OCI-LY1 (cell line): ENCODE measurements around the gene CTAGE1.

Source experiments
- H2AFZ ChIP-seq: fragments of 200-600 bp; sonication (generic), shearing (Covaris generic); 2 replicates; pipeline ENCODE4 v1.6.0; 2014; ENCODE audit warnings: antibody characterized with exemption, mild to moderate bottlenecking, low read length
- H3F3A ChIP-seq: fragments of 200-600 bp; sonication (generic), shearing (Covaris generic); 2 replicates; pipeline ENCODE4 v1.6.0; 2014; ENCODE audit warnings: mild to moderate bottlenecking, antibody characterized with exemption, low read length, moderate library complexity; ENCODE audit not compliant: insufficient read depth
- H3K27ac ChIP-seq: fragments of 200-600 bp; sonication (generic); 2 replicates; pipeline ENCODE4 v1.5.1; 2014; ENCODE audit warnings: low read length, mixed run types, mild to moderate bottlenecking, low read depth; ENCODE audit not compliant: poor library complexity, severe bottlenecking
- H3K27me3 ChIP-seq: fragments of 200-600 bp; sonication (generic); 2 replicates; pipeline ENCODE4 v1.6.0; 2014; ENCODE audit warnings: antibody characterized with exemption, mild to moderate bottlenecking, low read length, moderate library complexity; ENCODE audit not compliant: insufficient read depth
- H3K36me3 ChIP-seq: fragments of 200-600 bp; sonication (generic); 2 replicates; pipeline ENCODE4 v1.6.1; 2014; ENCODE audit warnings: mild to moderate bottlenecking, antibody characterized with exemption, low read length, moderate library complexity, mixed read lengths; ENCODE audit not compliant: insufficient read depth
- H3K4me1 ChIP-seq: fragments of 200-600 bp; sonication (generic); 2 replicates; pipeline ENCODE4 v1.5.1; 2014; ENCODE audit warnings: mild to moderate bottlenecking, low read length, moderate library complexity; ENCODE audit not compliant: insufficient read depth, severe bottlenecking
- H3K4me2 ChIP-seq: fragments of 200-600 bp; sonication (generic), shearing (Covaris generic); 2 replicates; pipeline ENCODE4 v1.6.1; 2014; ENCODE audit warnings: low read length
- H3K4me3 ChIP-seq: fragments of 200-600 bp; sonication (generic); 2 replicates; pipeline ENCODE4 v1.5.1; 2014; ENCODE audit warnings: low read length, low read depth, mild to moderate bottlenecking, mixed read lengths; ENCODE audit not compliant: poor library complexity, severe bottlenecking
- H3K79me2 ChIP-seq: fragments of 200-600 bp; shearing (Covaris generic); 2 replicates; pipeline ENCODE4 v1.6.1; 2016; ENCODE audit warnings: mixed run types, low read length, mixed read lengths; ENCODE audit not compliant: insufficient read depth
- H3K9ac ChIP-seq: fragments of 200-600 bp; sonication (generic), shearing (Covaris generic); 2 replicates; pipeline ENCODE4 v1.6.1; 2014; ENCODE audit warnings: mild to moderate bottlenecking, low read length, mixed read lengths
- H3K9me2 ChIP-seq: fragments of 200-600 bp; sonication (generic), shearing (Covaris generic); 2 replicates; pipeline ENCODE4 v1.6.1; 2014; ENCODE audit warnings: low read depth, mild to moderate bottlenecking, low read length, mixed read lengths
- H3K9me3 ChIP-seq: fragments of 200-600 bp; shearing (Covaris generic); 2 replicates; pipeline ENCODE4 v1.6.1; 2014; ENCODE audit warnings: low read length, mixed read lengths
- H4K20me1 ChIP-seq: fragments of 200-600 bp; sonication (generic), shearing (Covaris generic); 2 replicates; pipeline ENCODE4 v1.6.0; 2016; ENCODE audit warnings: mild to moderate bottlenecking, low read length; ENCODE audit not compliant: insufficient read depth
- CTCF ChIP-seq: fragments of 200-600 bp; sonication (generic), shearing (Covaris generic); IDR thresholded peaks from 2 replicates; pipeline ENCODE4 v1.5.1; 2017; ENCODE audit warnings: mild to moderate bottlenecking, antibody characterized with exemption, low read length, moderate library complexity, mixed read lengths
- EZH2 ChIP-seq: fragments of 200-600 bp; sonication (generic), shearing (Covaris generic); IDR thresholded peaks from 2 replicates; pipeline ENCODE4 v1.8.0; 2017; ENCODE audit warnings: borderline replicate concordance, mixed run types, mild to moderate bottlenecking, antibody characterized with exemption, low read length, moderate library complexity, mixed read lengths

CTAGE1 gene

DNA sequence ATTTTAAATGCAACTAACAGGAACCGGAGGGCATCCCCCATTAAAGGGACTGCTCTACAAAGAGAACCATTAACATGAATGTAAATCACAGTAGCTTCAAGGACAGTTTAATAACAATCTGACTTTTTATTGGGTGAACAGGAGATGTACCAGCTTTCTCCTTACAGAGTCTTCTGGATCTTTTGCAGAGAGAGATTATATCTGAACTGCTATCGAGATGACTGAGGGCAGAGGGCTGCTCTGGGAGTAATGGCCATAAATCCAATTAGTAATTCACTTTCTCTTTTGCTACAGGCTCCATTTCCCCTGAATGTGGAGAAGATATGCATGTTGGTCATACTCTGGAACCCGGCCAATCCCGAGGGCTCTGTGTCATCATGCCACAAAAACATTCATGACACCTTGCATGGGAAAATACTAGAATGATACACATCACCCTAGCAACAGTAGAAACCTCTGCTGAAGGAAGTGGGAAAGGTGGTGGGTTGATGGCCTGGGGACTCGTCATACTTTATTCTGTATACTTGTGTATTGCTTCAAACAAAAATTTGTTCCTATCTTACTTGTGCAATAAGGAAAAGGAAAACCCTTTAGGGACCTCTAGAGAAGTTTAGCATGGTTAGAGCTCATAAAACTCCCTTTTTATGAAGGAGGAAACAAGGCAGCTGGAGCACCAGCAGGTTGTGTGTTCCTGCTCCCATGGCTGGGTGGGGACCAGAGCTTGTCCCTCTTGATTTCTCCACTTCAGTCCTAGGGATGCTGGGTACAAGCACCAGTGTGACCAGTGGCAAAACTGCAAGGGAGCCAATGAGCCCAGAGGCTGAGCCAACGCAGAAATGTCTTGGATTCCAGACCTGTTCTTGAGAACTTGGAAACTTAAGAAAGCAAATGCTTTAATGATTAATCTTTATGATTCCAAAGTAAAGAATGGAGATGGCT, 26.0 kb downstream of the CTAGE1 start:
- no peaks in the 10 kb centered on the region for H4K20me1 ChIP-seq
- H3K4me3 ChIP-seq = no peak overlapping the region
- H3K36me3 ChIP-seq = no peaks in the 10 kb centered on the region
- H3K4me1 ChIP-seq = no peaks in the 10 kb centered on the region
- H3K9ac ChIP-seq = no peak overlapping the region
- no peaks in the 10 kb centered on the region for H3K79me2 ChIP-seq
- no peak overlapping the region for H3K4me2 ChIP-seq
- H3K27me3 ChIP-seq = no peaks in the 10 kb centered on the region
- H3K9me2 ChIP-seq = no peaks in the 10 kb centered on the region
- no peaks in the 10 kb centered on the region for H3K9me3 ChIP-seq
- no peak for TF ChIP-seq CTCF
- no peak for TF ChIP-seq EZH2
- no peak overlapping the region for H3K27ac ChIP-seq
- H2AFZ ChIP-seq = no peak overlapping the region
- no peaks in the 10 kb centered on the region for H3F3A ChIP-seq

DNA sequence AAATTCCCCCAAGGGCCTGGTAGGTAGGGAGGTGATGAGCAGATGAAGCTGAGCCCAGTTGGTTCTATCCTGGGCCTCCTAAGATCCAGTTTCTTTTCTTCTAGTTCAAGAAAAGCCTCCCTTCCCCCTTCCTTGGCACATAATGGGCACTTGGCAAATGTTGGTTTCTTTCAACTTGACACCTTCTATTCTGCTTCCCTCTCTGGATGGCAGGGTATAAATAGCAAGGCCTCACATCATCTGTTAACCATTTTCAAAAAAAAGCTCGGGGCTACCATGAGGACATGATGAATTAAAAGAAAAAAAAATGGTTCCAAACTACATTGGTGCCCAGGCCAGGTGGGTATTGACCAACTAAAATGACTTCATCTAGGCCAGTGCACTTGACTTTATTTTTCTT, 29.9 kb downstream of the CTAGE1 start:
- Histone ChIP-seq H3K4me1 (no peaks in the 10 kb centered on the region), H3K9me3 (no peaks in the 10 kb centered on the region), H2AFZ (no peak overlapping the region), H3F3A (no peaks in the 10 kb centered on the region), H3K9me2 (no peaks in the 10 kb centered on the region), H3K36me3 (no peaks in the 10 kb centered on the region), H4K20me1 (no peaks in the 10 kb centered on the region), H3K4me2 (no peak overlapping the region), H3K27ac (no peak overlapping the region), H3K27me3 (no peaks in the 10 kb centered on the region), H3K9ac (no peak overlapping the region), H3K4me3 (no peak overlapping the region), H3K79me2 (no peaks in the 10 kb centered on the region)
- no peak for TF ChIP-seq EZH2

DNA sequence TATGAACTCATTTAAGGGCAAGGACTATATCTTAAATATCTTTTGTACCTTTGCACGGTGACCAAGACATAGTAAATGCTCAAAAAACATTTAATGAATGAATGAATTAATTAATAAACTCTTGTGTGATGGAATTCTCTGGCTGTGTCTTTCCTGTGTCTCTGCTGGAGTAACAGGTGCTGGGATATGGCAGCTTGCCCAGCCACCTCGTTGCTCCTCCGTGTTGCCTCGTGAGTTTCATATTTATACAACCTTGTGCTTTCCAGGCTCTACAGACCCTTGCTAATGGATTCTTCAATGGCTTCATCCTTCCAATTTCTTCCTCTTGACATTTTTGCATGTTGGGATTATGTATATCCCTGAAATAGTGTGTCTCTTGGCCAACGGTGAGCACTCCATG, 30.4 kb downstream of the CTAGE1 start:
- no peaks in the 10 kb centered on the region for H3K36me3 ChIP-seq
- H3K9ac ChIP-seq = no peak overlapping the region
- no peaks in the 10 kb centered on the region for H3K4me1 ChIP-seq
- H3K27me3 ChIP-seq = no peaks in the 10 kb centered on the region
- H3K9me2 ChIP-seq = no peaks in the 10 kb centered on the region
- H3K4me2 ChIP-seq = no peak overlapping the region
- H3K9me3 ChIP-seq = no peaks in the 10 kb centered on the region
- no peak overlapping the region for H2AFZ ChIP-seq
- no peaks in the 10 kb centered on the region for H3F3A ChIP-seq
- H3K79me2 ChIP-seq = no peaks in the 10 kb centered on the region
- TF ChIP-seq CTCF = no peak
- TF ChIP-seq EZH2 = no peak
- H3K4me3 ChIP-seq = no peak overlapping the region
- no peak overlapping the region for H3K27ac ChIP-seq
- no peaks in the 10 kb centered on the region for H4K20me1 ChIP-seq
